GM18861 (cell line): ENCODE results near the gene ZBTB7A.

Source experiments
- ATAC-seq: cut with Tn5 transposase; IDR thresholded peaks from one replicate; pipeline ENCODE4 v1.9.1; 2021; ENCODE audit not compliant: unreplicated experiment

ZBTB7A gene

DNA sequence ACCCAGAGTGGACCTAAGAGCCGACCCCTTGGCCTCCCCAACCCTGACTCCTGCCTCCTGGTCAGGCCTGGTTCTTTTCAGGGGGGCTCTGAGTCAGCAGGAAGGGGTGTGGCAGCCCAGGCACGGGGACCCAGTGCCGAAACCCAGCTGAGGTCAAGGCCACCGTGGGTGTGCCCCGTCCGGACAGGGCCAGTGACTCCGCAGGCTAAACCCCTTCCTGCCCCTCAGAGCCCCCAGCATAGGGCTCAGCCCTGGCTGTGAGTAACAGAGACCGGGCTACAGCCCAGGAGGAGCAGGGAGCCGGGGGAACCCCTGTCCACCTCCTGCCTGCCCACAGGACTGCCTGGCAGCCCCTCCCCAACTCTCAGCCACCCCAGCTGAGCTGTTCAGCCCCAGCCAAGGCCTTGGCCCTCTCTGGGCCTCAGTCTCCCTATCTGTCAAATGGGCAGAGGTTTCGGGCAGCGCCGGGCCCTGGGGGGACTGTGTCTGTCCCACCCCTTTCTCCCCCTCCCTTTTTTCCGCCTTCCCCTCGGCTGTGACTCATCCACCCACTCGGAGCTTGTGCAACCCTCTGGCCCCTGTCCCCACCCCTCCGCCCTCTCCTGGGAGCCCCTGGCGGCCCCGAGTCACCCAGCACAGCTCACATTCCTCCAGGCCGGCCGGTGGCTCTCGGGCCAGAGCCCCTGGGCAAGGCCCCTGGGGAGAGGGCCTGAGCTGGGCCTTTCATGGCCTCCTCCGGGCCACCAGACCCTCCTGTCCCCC, 8.6 kb downstream of the ZBTB7A start:
- ATAC-seq, result no peak

DNA sequence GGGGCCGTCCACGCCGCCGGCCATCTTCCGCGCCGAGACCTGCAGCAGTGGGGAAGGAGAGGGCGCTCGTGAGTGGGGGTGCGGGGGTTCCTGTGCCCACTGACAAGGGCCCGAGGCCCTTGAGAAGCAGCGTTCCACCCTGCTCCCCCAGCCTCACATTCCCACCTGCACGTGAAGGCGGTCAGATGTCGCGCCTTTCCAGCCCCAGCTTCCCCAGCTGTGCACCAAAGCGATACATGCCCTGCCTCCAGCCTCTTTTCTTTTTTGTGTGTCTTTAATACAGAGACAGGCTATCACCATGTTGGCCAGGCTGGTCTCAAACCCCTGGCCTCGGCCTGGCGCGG, 11.5 kb downstream of the ZBTB7A start:
- ATAC-seq, result no peak

DNA sequence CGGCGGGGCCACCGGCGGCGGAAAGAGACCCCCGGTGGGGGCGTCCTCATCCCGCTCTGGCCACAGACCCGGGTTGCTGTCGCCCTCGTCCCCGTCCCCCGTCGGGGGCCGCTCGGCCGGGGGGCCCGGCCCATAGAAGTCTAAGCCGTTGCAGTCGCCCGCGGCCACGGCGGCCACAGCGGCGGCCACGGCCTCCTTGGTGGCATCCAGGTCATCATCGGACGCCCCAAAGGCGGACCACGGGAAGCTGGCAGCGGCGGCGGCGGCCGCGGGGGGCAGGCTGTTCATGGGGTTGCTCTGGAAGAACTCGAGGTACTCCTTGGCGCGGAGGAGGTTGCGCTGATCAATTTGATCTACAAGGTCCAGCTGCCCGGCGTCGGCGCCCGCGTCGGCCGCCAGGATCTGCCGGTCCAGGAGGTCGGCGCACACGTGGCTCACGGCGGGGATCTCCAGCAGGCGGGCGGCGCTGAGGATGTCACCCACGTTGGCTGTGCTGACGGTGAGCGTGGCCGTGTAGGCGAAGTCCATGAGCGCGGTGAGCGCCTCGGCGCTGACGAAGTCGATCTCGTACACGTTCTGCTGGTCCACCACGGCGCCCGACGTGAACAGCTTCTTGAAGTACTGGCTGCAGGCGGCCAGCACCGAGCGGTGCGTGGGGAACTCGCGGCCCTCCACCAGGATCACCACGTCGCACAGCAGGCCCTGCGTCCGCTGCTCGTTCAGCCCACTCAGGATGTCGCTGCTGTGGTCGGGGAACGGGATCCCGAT, 12.1 kb downstream of the ZBTB7A start:
- ATAC-seq, result no peak

DNA sequence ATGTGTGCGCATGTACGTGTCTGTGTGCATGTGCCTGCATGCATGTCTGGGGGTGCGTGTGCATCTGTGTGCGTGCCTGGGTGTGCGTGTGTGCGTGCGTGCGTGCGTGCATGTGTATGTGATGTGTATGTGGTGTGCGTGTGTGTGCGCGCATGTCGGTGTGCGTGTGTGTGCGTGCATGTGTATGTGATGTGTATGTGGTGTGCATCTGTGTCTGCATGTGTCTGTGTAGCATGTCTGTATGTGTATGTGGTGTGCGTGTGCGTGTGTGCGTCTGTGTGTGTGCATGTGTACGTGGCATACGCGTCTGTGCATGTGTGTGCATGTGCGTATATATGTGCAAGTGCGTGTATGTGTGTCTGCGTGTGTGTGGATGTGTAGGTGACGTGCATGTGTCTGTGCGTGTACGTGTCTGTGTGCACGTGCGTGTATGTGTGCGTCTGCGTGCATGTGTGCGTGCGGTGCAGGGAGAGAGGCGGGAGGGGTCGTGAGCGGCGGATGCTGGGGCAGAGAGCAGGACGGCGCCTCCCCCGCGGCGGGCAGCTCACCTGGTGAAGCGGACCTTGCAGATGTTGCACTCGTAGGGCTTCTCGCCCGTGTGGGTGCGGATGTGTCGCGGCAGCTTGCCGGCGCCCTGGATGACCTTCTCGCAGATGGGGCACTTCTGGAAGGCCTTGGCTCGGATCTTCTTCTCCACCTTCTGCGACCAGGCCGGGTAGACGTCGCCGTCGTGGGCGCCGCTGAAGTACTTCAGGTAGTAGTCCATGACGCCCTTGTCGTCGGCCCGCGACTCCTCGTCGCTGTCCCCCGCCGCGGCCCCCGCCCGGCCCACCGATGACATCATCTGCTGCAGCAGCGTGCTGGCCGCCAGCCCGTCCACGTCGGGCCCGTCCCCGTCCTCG, 13.0 kb downstream of the ZBTB7A start:
- ATAC-seq, result no peak

DNA sequence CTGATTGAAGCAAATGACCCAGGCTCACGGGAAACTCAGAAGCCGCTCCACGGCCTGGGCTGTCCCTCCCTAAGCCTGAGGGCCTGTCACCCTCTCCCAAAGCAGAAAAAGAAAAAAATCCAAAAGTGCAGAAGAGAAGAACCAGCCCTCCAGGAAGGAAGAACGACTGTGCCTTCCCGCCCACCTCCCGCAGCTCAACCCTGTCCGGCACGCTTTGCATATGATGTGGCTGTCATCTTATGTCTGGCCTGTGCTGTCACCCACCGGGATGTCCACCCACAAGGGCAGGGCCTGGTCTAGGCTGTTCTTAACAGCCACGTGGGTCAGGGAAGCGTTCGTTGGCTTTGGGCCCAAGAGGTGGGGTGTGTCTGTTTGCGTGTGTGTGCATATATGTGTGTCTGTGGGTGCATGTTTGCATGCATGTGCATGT, 13.7 kb downstream of the ZBTB7A start:
- no peak for ATAC-seq

DNA sequence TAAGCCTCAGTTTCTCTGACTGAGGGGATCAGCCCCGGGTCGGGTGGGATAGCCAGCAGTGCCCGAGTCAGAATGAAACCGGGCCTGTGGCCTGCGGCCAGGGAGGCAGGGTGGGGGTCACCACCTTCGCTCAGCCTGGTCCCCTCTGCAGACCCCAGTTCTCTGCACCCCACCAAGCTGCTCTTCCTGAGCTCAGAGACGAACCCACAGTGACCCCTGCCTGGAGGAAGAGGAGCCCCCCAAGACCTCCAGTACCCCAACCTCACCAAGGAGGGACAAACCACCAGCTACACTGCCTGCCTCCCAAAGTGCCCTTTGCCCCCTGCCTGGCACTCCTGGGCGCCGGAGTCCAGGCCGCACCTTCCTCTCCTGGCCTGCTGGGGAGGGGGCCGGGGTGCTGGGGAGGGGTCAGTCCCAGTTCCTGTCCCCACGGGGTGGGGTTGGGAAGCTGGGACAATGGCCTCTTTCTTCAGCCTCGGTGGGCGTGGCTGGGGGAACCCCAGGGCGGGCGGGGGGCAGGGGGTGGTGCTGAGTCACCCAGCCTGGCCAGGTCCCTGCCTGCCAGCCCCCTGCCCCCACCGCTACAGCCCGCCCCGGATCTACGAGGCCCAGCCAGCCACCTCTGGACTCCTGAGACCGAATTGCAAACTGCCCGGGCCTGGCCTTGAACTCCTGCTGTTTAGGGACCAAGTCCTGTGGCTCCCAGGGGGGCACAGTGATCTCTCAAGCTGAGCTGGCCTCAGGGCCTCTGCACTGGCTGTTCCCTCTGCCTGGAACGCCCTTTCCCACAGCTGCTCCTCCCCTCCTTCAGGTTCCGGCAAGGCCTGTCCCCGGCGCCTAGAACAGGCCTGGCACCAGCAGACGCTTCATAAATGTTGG, 14.3 kb downstream of the ZBTB7A start:
- ATAC-seq, result no peak

DNA sequence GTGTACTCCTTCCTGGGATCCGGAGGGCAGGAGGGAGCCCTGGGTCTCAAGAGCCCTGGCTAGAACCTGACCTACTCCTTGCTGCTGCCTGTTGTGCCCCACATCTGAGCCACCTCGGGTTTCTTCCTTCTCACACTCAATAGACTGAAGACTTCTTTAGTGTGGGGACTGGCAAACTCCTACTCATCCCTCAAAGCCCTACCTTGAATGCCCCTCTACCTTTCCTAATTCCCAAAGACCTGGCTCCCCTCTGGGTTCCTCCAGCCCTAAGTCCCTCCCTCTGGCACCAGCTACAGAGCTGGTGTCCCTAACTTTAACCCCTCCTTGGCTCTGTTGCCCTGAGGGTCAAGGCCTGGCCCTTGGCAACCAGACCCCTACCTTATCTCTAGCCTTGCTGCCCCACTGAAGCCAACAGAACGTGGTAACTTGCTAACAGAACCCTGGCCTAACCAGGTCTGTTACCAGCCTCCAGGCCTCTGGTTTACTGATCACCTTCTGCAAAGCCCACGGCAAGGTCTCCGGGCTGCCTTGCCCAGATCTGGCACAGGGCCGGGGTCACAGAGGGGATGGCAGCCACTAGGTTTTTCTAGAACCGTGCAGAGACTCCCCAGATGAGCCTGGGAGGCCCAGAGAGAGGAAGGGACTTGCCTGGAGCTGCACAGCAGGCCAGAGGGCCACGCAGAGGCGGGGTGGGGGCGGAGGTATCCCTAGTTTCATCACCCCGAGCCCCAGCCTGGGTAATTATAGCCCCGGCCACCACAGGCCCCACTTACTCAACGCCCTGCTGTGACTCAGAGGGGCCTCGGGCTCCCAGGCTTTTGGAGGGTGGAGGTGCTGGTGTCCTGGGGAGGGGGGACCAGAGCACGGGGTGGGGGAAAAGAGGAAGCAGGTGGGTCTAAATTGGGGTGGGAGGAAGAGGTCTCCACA, 15.3 kb downstream of the ZBTB7A start:
- ATAC-seq, result no peak

DNA sequence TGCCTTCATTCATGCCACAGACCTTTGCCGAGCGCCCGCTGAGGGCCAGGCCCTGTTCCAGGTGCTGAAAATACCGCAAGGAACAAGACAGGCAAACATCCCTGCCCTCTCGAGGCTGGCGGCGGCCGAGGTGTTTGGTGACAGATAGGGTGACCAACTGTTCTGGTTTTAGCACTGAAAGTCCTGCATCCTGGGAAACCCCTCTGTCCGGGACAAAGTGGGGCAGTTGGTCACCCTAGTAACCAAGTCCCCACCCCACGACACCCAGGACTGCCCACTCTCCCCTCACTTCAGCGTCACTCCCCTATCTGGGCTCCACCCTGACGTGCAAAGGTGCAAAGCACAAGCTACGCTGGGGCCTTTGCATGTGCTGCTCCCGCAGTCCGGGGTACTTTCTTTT, 17.3 kb downstream of the ZBTB7A start:
- ATAC-seq, result no peak

DNA sequence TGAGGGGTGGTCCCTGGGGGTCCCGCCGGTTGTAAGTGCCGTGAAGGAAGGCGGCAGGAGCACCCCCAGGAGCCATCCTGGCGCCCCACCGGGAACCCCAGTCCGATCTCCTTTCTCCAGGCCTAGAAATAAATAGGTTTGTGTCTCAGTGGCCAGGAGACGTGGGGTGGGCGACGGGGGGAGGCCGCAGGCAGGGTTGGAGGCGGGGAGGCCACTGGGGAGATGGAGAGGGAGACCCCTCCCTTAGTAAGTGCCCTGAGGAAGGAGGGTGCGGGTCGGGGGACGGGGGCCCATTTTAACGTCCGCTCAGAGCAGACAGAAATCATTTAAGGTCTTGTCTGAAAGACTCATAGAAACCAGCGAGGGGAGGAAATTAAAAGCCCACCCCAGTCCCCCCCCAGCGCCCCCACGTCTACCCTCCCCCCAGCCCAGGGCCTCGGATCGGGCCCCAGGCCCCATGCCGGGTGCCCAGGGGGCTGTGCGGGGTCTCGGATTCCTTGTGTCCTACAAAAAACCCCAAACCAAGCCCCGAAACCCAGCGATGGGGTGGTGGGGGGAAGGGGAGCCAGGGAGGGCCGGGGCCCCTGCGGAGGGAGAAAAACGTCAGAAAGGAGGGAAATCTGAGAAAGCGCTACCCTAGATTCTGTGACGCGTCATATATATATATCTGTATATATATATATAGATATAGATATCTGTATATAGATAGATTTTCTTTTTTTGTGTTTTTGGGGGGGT, 19.6 kb downstream of the ZBTB7A start:
- ATAC-seq, result no peak

DNA sequence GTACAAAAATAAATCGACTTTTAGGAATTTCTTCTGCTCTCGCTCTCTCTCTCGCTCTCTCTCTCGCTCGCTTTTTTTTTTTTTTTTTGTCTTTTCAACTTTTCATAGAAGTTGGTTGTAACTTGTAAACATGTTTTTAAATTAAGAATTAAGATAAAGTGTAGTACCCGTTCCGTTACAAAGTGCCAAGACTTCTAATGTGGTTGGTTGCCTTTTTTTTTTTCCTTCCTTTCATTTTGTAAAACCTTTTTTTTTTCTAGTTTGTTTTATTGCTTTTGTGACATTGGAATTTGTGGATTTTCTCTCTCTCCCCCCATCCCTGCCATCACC, 20.4 kb downstream of the ZBTB7A start:
- no peak for ATAC-seq

DNA sequence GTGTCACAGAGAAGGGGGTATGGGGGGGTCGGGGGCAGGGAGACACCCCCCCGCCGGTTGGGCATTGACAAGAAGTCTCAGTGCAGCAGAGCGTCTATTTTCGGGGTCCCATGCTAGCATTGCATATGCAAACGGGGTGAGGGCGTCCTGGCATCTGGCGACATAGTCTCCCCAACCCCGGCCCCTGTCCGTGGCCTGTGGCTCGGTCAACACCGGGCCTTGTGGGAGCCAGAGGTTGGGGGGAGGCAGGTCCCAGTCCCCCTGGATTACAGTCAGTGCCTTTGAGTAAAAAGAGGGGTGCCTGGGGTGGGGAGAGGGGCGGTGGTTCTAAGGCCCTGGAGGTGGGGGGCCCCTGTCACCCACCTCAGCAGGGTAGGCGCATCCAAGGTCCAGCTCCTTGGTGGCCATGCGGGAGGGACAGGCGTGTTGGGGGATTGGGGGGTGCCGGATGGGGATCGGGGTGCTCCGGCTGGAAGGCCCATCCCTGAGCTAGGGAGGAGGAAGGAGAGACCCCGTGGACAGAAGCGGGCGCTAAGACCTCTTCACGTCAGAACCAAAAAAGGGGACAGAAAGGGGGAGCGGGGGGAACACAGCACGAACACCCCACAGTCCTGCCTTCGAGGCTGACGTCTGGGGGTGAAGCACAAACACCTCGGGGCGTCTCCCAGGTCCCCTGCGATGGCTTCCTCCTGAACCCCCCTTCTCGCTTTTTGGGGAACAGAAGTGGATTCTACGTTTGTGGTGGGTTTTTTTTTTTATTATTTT, 20.9 kb downstream of the ZBTB7A start:
- ATAC-seq, result no peak

DNA sequence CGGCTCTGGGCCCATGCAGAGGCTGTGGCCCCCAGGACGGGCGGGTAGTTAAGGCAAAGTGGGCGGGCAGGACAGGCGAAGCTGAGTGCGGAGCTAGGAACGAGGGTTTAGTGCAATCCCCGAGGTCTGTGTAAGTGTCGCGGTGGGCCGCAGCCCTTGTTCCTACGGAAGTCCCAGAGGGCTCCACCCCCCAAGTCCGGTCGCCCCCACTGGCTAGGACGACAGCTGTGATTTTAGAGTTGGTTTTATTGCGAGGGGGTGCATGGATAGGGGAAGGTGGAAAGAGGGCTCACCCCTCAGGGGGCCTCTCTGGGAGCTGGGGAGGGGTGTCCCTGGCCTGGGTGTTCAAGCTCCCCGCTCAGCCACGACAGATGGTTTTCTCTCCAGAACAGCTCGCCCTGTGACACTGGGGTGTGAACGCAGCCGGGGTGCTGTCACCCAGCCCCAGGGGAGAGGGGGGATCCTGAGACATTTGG, 21.7 kb downstream of the ZBTB7A start:
- ATAC-seq, result no peak

DNA sequence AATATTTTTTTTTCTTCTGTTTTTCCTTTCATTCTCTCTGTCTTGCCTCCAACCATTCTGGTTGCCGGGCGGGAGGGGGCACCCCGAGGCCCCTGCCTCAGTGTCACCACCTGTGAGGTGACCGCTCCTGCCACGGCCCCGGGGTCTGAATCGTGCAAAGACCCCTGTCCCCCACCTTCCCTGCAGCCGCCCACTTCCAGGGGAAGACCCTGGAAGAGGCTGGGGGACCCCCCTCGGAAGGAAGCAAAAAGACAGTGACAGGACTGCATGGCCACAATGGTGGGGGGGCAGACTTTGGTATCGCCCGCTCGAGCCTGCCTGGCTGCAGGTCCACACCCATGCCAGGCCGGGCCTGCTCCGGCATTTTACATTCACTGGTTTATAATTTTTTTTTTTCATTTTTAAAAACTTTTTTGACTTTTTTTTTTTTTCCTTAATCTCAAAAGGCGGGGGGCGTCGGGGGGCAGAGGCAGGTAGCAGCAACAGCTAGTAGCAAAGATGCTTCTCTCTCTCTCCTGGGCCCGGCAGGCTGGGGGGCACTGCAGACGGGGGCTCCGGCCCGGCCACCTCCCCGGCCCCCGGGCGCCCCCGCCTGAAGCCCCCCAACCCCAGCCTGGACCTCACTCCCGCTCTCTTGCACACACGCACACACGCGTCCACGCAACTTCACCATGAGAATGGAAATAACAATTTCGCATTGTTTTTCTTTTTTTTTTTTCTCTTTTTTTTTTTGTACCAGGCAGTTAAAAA, 22.6 kb downstream of the ZBTB7A start:
- no peak for ATAC-seq

DNA sequence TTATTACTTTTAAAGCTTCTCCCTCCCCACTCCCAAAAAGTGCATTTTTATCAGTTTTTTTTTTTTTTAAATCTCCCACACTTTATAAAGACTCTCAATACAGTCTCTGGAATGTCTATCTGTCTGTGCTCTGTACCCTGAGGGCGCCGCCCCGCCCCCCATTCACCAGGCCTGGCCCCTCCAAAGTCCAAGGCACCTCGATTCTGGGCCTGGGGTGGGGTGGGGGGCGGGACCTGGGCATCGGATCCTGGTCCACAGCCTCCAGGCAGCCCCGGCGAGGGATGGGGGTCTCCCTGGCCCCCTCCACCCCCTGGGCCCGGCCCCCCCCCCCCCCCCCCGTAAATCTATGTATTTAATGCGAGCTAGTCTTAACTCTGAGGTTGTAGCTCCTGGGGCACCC, 23.3 kb downstream of the ZBTB7A start:
- no peak for ATAC-seq

DNA sequence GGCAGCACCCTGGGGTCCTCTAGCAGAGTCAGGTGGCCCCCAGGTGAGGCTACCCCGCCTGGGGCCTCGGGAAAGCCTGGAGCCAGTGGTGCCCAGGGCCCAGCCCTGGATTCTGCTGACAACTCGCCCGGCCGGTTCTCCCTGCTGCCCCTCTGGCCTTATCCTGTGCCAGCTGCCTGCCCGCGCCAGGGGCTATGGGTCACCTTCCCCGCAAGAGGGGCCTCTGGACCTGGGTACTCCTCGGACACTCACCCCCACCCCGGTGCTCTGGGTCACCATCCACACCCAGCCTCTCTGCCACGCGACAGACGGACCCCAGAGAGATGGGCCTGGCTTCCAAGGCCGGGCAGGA, 24.0 kb downstream of the ZBTB7A start:
- ATAC-seq, result no peak

DNA sequence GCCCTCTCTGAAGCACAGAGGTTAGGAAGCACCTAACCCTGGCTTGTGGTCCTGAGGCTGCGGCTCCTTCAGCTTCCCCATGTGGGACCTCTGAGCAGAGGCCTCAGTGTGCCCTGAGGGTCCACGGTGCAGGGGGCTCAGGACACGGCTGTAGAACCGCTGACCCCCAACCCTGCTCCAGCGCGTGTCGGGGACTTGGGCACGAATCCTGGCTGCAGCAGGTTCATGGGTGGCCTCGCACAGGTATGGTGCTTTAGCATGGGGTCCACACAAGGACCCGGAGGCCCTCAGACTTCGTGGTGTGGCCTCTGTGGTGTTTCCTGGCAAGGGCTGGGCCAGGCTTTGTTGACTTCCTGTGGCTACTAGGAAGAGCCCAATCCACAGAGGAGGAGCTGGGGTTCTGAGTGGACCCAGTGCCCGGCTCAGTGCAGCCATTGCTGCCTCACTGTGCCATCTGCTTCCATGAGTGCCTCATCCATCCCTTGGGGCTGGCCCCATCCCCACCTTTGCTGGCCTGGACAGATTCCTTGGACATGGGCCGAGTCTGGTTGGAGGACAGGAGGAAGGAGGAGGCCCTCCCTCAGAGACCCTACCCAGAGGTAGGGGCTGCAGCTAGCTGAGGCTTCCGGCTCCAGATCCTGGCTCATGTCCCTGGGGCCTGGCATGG, 24.5 kb downstream of the ZBTB7A start:
- ATAC-seq, result no peak
